NB4 (cell line): ENCODE results near the gene TFPI.

Experiments used
- MYC ChIP-seq: IDR thresholded peaks from 2 replicates; pipeline ENCODE4 v1.6.1; 2011; ENCODE audit warnings: low read depth, low read length
- TF ChIP-seq, protein P1 (sequence below): IDR thresholded peaks from one replicate; pipeline ENCODE4 v1.5.1; 2012; ENCODE audit warnings: low read depth, low read length

DNA sequence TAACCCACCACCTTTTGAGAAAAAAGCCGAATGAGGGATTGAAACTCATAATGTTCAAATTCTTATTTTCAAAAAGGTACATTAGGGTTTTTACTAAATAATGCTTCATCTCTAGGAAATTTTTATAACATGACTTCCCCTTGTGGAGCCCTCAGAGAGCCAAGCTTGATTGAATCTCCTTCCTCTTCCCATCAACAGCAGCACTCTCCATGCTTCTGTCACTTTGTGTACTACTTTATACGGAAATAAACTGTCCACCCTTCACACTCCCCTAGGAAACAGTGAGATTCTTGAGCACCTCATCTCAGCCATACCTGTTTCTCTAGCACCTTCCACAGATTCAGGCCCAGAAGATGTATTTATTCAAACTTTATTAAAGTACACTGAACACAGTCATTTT is 51.8 kb downstream of the TFPI start:
- TF ChIP-seq, protein P1, sequence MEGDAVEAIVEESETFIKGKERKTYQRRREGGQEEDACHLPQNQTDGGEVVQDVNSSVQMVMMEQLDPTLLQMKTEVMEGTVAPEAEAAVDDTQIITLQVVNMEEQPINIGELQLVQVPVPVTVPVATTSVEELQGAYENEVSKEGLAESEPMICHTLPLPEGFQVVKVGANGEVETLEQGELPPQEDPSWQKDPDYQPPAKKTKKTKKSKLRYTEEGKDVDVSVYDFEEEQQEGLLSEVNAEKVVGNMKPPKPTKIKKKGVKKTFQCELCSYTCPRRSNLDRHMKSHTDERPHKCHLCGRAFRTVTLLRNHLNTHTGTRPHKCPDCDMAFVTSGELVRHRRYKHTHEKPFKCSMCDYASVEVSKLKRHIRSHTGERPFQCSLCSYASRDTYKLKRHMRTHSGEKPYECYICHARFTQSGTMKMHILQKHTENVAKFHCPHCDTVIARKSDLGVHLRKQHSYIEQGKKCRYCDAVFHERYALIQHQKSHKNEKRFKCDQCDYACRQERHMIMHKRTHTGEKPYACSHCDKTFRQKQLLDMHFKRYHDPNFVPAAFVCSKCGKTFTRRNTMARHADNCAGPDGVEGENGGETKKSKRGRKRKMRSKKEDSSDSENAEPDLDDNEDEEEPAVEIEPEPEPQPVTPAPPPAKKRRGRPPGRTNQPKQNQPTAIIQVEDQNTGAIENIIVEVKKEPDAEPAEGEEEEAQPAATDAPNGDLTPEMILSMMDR = no peak
- no peak for TF ChIP-seq MYC
